Gastrocnemius medialis (tissue), 4 donors: ENCODE measurements around the gene IL13. TPM values are rescaled to one million over a fixed set of nuclear protein-coding genes. Genes with fewer than 3 reads are reported as not detected.

Source experiments
- ATAC-seq, 2 donors: fragments of 150-250 bp; one replicate each; pipeline ENCODE4 v1.9.1; 2016
- DNase-seq, 2 donors: peaks; one replicate each; pipeline ENCODE4 v3.0.0-alpha.2; 2019
- H3K27ac ChIP-seq, 4 donors: fragments of 200-600 bp; sonication (generic); 1 replicate in 1 of 4; 2 replicates in 3 of 4; pipeline ENCODE4 v1.5.1; 2016 to 2018; ENCODE audit warnings: mild to moderate bottlenecking in 2 of 4, moderate library complexity in 1 of 4
- H3K27me3 ChIP-seq, 3 donors: fragments of 200-600 bp; sonication (generic) in 2 of 3; 1 replicate in 1 of 3; 2 replicates in 2 of 3; pipeline versions ENCODE4 v1.5.1 to v1.6.0; 2016 to 2019; ENCODE audit warnings: mild to moderate bottlenecking in 1 of 3, moderate library complexity in 1 of 3
- H3K36me3 ChIP-seq, 2 donors: fragments of 200-600 bp; sonication (generic) in 1 of 2; one replicate each; pipeline ENCODE4 v1.5.1; 2017 to 2018
- H3K4me1 ChIP-seq, 2 donors: fragments of 200-600 bp; sonication (generic) in 1 of 2; one replicate each; pipeline ENCODE4 v1.5.1; 2016 to 2017; ENCODE audit warnings: mild to moderate bottlenecking in 2 of 2
- H3K4me3 ChIP-seq, 4 donors: fragments of 200-600 bp; sonication (generic) in 3 of 4; 1 replicate in 1 of 4; 2 replicates in 3 of 4; pipeline ENCODE4 v1.5.1; 2016 to 2019; ENCODE audit warnings: mild to moderate bottlenecking in 2 of 4
- H3K9me3 ChIP-seq, 3 donors: fragments of 200-600 bp; sonication (generic) in 2 of 3; 1 replicate in 1 of 3; 2 replicates in 2 of 3; pipeline ENCODE4 v1.5.1; 2016 to 2019
- CTCF ChIP-seq, 5 experiments: fragments of 450-650 bp in 3 of 5; fragments of 200-600 bp in 2 of 5; sonication (generic) in 2 of 5; IDR thresholded peaks in 4 of 5; conservative IDR thresholded peaks in 1 of 5; 1 replicate in 4 of 5; 2 replicates in 1 of 5; pipeline ENCODE4 v1.5.1; 2016 to 2019; ENCODE audit warnings: antibody characterized with exemption in 5 of 5, mild to moderate bottlenecking in 3 of 5, moderate library complexity in 3 of 5
- POLR2A ChIP-seq, 2 donors: fragments of 450-650 bp; IDR thresholded peaks; one replicate each; pipeline ENCODE4 v1.6.1; 2017; ENCODE audit warnings: antibody characterized with exemption in 2 of 2, mild to moderate bottlenecking in 2 of 2, moderate library complexity in 2 of 2
- in situ Hi-C, 4 donors: fragments of 200-750 bp; cut with MboI; loops; one replicate each; pipeline versions ENCODE4 v1.15.0 to v1.8.0; 2017; ENCODE audit warnings: low sequenced_read_pairs in 4 of 4
- intact Hi-C: fragments of 100-400 bp; cut with DNase I; formaldehyde crosslinking; loops from one replicate; pipeline ENCODE4 v1.15.1; 2023; ENCODE audit warnings: low total_unique reads
- total RNA-seq, 4 donors: library from RNA; depleted of rRNA; stranded (reverse); fragments of >200 nt; gene quantifications; one replicate each; pipeline versions ENCODE4 v1.1.0 to v1.2.3, GENCODE V29; 2016

Gene IL13
- total RNA-seq, 4 donors from 2014 or later = not detected

DNA sequence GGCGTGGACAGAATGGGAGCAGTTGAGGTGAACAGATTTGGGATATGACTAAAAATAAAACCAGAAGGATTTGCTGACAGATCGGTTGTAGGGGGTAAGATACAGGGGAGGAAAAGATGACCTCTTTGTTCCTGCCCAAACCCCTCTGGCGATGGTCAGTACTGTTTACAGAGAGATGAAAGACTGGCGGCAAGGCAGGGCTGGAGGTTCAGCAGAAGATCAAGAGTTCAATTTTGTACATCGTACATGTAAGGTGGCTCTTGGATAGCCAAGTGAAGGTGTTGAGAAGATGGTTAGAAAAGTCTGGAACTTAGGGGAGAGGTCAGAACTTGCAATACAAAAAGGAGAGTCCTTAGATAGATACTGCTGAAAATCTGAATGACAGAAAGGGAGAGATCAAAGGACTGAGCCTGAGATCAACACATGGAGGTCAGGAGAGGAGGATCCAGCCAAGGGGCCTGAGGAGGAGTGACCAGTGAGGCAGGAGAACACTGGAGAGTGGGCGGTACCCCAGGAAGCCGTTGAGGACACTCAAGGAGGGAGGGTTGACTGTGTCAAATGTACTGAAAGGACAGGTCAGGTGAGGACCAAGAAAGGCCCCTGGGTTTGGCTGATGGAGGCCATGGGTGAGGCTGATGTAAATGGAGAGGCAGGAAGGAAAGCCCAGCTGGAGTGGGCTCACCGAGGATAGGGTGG lies 23.0 kb downstream of the IL13 start:
- TF ChIP-seq CTCF (IDR thresholded peaks at IDR 0.05 in 4 of 5, conservative IDR thresholded peaks at IDR 0.05 in 1 of 5) (no peak), POLR2A (IDR thresholded peaks at IDR 0.05) (no peak)
- intact Hi-C loops = no loop called here
- Histone ChIP-seq H3K9me3 (no peaks in the 10 kb centered on the region), H3K4me3 (no peak overlapping the region), H3K4me1 (no peaks in the 10 kb centered on the region), H3K27ac (no peak overlapping the region), H3K27me3 (no peaks in the 10 kb centered on the region), H3K36me3 (no peaks in the 10 kb centered on the region)
- DNase-seq (no peak), ATAC-seq (no peak)
- in situ Hi-C loops = no loop called here

DNA sequence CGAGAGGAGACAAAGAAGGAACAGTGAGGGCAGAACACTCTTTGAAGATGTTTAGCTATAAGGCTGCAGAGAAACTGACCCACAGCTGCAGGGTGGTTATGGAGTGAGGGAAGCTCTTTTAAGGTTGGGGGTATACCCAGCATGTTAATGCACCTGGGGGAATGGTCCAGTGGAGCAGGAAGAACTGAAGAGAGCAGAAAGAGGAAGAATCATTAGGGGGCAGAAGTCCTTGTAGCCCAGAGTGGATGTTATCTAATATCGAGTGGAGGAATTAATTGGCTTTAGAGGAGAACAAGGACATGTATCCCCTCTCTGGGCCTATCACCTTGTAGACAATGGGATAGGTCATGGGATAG lies 23.5 kb downstream of the IL13 start:
- no peak for DNase-seq
- in situ Hi-C loops = no loop called here
- Histone ChIP-seq H3K27me3 (no peaks in the 10 kb centered on the region), H3K4me1 (no peaks in the 10 kb centered on the region), H3K36me3 (no peaks in the 10 kb centered on the region), H3K27ac (no peak overlapping the region), H3K9me3 (no peaks in the 10 kb centered on the region), H3K4me3 (no peak overlapping the region)
- intact Hi-C loops = no loop called here
- TF ChIP-seq POLR2A (IDR thresholded peaks at IDR 0.05) = no peak
- no peak for TF ChIP-seq CTCF (IDR thresholded peaks at IDR 0.05 in 4 of 5, conservative IDR thresholded peaks at IDR 0.05 in 1 of 5)
- no peak for ATAC-seq

GRCh38 chr5:132681983-132682382 lies 24.0 kb downstream of the IL13 start:
- in situ Hi-C loops = no loop called here
- Histone ChIP-seq H3K4me1 (no peaks in the 10 kb centered on the region), H3K27ac (no peak overlapping the region), H3K27me3 (no peaks in the 10 kb centered on the region), H3K4me3 (no peak overlapping the region), H3K36me3 (no peaks in the 10 kb centered on the region), H3K9me3 (no peaks in the 10 kb centered on the region)
- DNase-seq (no peak), ATAC-seq (no peak)
- intact Hi-C loops = no loop called here
- TF ChIP-seq CTCF (IDR thresholded peaks at IDR 0.05 in 4 of 5, conservative IDR thresholded peaks at IDR 0.05 in 1 of 5) = no peak
- no peak for TF ChIP-seq POLR2A (IDR thresholded peaks at IDR 0.05)

GRCh38 chr5:132684491-132684890 lies 26.5 kb downstream of the IL13 start:
- H3K9me3 ChIP-seq = no peaks in the 10 kb centered on the region
- in situ Hi-C loops (no loop called here), intact Hi-C loops (no loop called here)
- H3K36me3 ChIP-seq = no peaks in the 10 kb centered on the region
- H3K27me3 ChIP-seq = no peaks in the 10 kb centered on the region
- TF ChIP-seq CTCF (IDR thresholded peaks at IDR 0.05 in 4 of 5, conservative IDR thresholded peaks at IDR 0.05 in 1 of 5) (no peak), POLR2A (IDR thresholded peaks at IDR 0.05) (no peak)
- H3K4me1 ChIP-seq = no peaks in the 10 kb centered on the region
- no peak overlapping the region for H3K4me3 ChIP-seq
- ATAC-seq = no peak
- DNase-seq = no peak
- no peak overlapping the region for H3K27ac ChIP-seq
